ENCODE results near the gene CORO1A.
"Not testable (repeated sequence)": the region's sequence is repeated elsewhere in the genome, so short reads cannot be mapped to it uniquely, and the experiment has no call there.

The CORO1A gene

GRCh38 chr16:30206252-30206651, 22.9 kb downstream of the CORO1A start:
- not testable (repeated sequence) for DNase-seq

GRCh38 chr16:30207063-30207704, 23.8 kb downstream of the CORO1A start:
- not testable (repeated sequence) for DNase-seq

- DNase-seq: not testable (repeated sequence)
These were observed 25.6 kb downstream of the CORO1A start for GRCh38 chr16:30209032-30209431.

- not testable (repeated sequence) for DNase-seq
These were observed 28.0 kb downstream of the CORO1A start for GRCh38 chr16:30211414-30211813.

GRCh38 chr16:30217082-30217481, 33.7 kb downstream of the CORO1A start:
- not testable (repeated sequence) for DNase-seq
